Liver (tissue), 3 donors: ENCODE measurements around the gene PEAR1.

Experiments used
- JUND ChIP-seq, 2 donors: IDR thresholded peaks; 2 replicates each; pipeline ENCODE4 v1.6.1; 2016; ENCODE audit warnings: antibody characterized with exemption in 2 of 2
- RAD21 ChIP-seq, 2 donors: IDR thresholded peaks; 2 replicates each; pipeline ENCODE4 v1.6.1; 2016; ENCODE audit warnings: antibody characterized with exemption in 2 of 2, mild to moderate bottlenecking in 2 of 2
- TAF1 ChIP-seq: conservative IDR thresholded peaks from 2 replicates; pipeline ENCODE4 v1.6.1; 2016; ENCODE audit warnings: antibody characterized with exemption, mild to moderate bottlenecking
- TF ChIP-seq, protein P1 (sequence below): fragments of 150-350 bp; IDR thresholded peaks from 2 replicates; pipeline ENCODE4 v1.5.1; 2017; ENCODE audit warnings: improper control_type of control experiment, low read depth, low read length; ENCODE audit not compliant: missing input control
- TF ChIP-seq, protein P2 (sequence below): IDR thresholded peaks from 2 replicates; pipeline ENCODE4 v1.6.1; 2016; ENCODE audit warnings: antibody characterized with exemption, mild to moderate bottlenecking
- donor health status: healthy.
- donor health status: healthy.

- TF ChIP-seq, protein P1, sequence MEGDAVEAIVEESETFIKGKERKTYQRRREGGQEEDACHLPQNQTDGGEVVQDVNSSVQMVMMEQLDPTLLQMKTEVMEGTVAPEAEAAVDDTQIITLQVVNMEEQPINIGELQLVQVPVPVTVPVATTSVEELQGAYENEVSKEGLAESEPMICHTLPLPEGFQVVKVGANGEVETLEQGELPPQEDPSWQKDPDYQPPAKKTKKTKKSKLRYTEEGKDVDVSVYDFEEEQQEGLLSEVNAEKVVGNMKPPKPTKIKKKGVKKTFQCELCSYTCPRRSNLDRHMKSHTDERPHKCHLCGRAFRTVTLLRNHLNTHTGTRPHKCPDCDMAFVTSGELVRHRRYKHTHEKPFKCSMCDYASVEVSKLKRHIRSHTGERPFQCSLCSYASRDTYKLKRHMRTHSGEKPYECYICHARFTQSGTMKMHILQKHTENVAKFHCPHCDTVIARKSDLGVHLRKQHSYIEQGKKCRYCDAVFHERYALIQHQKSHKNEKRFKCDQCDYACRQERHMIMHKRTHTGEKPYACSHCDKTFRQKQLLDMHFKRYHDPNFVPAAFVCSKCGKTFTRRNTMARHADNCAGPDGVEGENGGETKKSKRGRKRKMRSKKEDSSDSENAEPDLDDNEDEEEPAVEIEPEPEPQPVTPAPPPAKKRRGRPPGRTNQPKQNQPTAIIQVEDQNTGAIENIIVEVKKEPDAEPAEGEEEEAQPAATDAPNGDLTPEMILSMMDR, result no peak
- TF ChIP-seq TAF1 (no peak), JUND (IDR thresholded peaks at IDR 0.05) (no peak), RAD21 (IDR thresholded peaks at IDR 0.05) (no peak)
- TF ChIP-seq, protein P2, sequence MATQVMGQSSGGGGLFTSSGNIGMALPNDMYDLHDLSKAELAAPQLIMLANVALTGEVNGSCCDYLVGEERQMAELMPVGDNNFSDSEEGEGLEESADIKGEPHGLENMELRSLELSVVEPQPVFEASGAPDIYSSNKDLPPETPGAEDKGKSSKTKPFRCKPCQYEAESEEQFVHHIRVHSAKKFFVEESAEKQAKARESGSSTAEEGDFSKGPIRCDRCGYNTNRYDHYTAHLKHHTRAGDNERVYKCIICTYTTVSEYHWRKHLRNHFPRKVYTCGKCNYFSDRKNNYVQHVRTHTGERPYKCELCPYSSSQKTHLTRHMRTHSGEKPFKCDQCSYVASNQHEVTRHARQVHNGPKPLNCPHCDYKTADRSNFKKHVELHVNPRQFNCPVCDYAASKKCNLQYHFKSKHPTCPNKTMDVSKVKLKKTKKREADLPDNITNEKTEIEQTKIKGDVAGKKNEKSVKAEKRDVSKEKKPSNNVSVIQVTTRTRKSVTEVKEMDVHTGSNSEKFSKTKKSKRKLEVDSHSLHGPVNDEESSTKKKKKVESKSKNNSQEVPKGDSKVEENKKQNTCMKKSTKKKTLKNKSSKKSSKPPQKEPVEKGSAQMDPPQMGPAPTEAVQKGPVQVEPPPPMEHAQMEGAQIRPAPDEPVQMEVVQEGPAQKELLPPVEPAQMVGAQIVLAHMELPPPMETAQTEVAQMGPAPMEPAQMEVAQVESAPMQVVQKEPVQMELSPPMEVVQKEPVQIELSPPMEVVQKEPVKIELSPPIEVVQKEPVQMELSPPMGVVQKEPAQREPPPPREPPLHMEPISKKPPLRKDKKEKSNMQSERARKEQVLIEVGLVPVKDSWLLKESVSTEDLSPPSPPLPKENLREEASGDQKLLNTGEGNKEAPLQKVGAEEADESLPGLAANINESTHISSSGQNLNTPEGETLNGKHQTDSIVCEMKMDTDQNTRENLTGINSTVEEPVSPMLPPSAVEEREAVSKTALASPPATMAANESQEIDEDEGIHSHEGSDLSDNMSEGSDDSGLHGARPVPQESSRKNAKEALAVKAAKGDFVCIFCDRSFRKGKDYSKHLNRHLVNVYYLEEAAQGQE, result no peak
Measured at GRCh38 chr1:156883919-156884318, 9.6 kb upstream of the PEAR1 start.
